GM23338 (cell line): ENCODE data around the gene PPDPF. TPM values are rescaled to one million over a fixed set of nuclear protein-coding genes. Genes with fewer than 3 reads are reported as not detected.

Source experiments
- ATAC-seq: fragments of 200-7000 bp; cut with Tn5 transposase; 3 replicates; pipeline ENCODE4 v1.9.1; 2020
- DNase-seq: peaks from one replicate; pipeline ENCODE4 v3.0.0-alpha.2; 2015; ENCODE audit warnings: low spot score
- H2AFZ ChIP-seq: fragments of 200-600 bp; sonication (generic); 2 replicates; pipeline ENCODE4 v1.8.0; 2016; ENCODE audit warnings: antibody characterized with exemption, mild to moderate bottlenecking, moderate library complexity
- H3F3A ChIP-seq: fragments of 200-600 bp; sonication (generic); replicated peaks from 2 replicates; pipeline ENCODE4 v1.8.0; 2017; ENCODE audit warnings: antibody characterized with exemption, mixed run types, low read depth
- H3K27ac ChIP-seq: fragments of 200-600 bp; sonication (generic); 2 replicates; pipeline ENCODE4 v1.6.1; 2016; ENCODE audit warnings: low read depth
- H3K27me3 ChIP-seq: fragments of 200-600 bp; sonication (generic); 2 replicates; pipeline ENCODE4 v1.8.0; 2016; ENCODE audit warnings: mild to moderate bottlenecking, mixed run types, moderate library complexity; ENCODE audit not compliant: insufficient read depth
- H3K36me3 ChIP-seq: fragments of 200-600 bp; sonication (generic); 2 replicates; pipeline ENCODE4 v1.8.0; 2016; ENCODE audit warnings: mild to moderate bottlenecking; ENCODE audit not compliant: insufficient read depth
- H3K4me1 ChIP-seq: fragments of 200-600 bp; sonication (generic); 2 replicates; pipeline ENCODE4 v1.8.0; 2016; ENCODE audit warnings: mild to moderate bottlenecking, moderate library complexity; ENCODE audit not compliant: insufficient read depth
- H3K4me2 ChIP-seq: fragments of 200-600 bp; sonication (generic); 2 replicates; pipeline ENCODE4 v1.7.1; 2017; ENCODE audit warnings: mixed run types
- H3K4me3 ChIP-seq: fragments of 200-600 bp; sonication (generic); 2 replicates; pipeline ENCODE4 v1.6.1; 2016; ENCODE audit warnings: mixed run types
- H3K79me2 ChIP-seq: fragments of 200-600 bp; sonication (generic); replicated peaks from 2 replicates; pipeline ENCODE4 v1.8.0; 2017; ENCODE audit warnings: mild to moderate bottlenecking; ENCODE audit not compliant: insufficient read depth
- H3K9me2 ChIP-seq: fragments of 200-600 bp; sonication (generic); 2 replicates; pipeline ENCODE4 v1.8.0; 2017; ENCODE audit not compliant: insufficient read depth
- H4K20me1 ChIP-seq: fragments of 200-600 bp; sonication (generic); replicated peaks from 2 replicates; pipeline ENCODE4 v1.8.0; 2017; ENCODE audit warnings: mild to moderate bottlenecking; ENCODE audit not compliant: insufficient read depth
- H3K27ac Mint-ChIP-seq: 2 replicates; pipeline ENCODE4 v1.8.0; 2020; ENCODE audit warnings: inconsistent platforms, mild to moderate bottlenecking, moderate library complexity, mixed read lengths
- H3K27me3 Mint-ChIP-seq: 3 replicates; pipeline ENCODE4 v1.8.0; 2022; ENCODE audit warnings: low read depth, mild to moderate bottlenecking, moderate library complexity, mixed read lengths, inconsistent platforms; ENCODE audit not compliant: insufficient read depth, poor library complexity
- H3K36me3 Mint-ChIP-seq: 3 replicates; pipeline ENCODE4 v1.8.0; 2021; ENCODE audit warnings: low read depth, mild to moderate bottlenecking, inconsistent platforms, moderate library complexity, mixed read lengths
- H3K4me1 Mint-ChIP-seq: 3 replicates; pipeline ENCODE4 v1.8.0; 2020; ENCODE audit warnings: mild to moderate bottlenecking, inconsistent platforms, mixed read lengths
- H3K4me3 Mint-ChIP-seq: 3 replicates; pipeline ENCODE4 v1.8.0; 2021; ENCODE audit warnings: moderate library complexity, mild to moderate bottlenecking, inconsistent platforms, mixed read lengths
- H3K9me3 Mint-ChIP-seq: 3 replicates; pipeline ENCODE4 v1.8.0; 2020; ENCODE audit warnings: moderate library complexity, mild to moderate bottlenecking, inconsistent platforms, mixed read lengths
- CREB1 ChIP-seq: fragments of 250-450 bp; sonication (Bioruptor Pico); IDR thresholded peaks from 2 replicates; pipeline ENCODE4 v1.5.0; 2020; ENCODE audit warnings: low read depth, mild to moderate bottlenecking, moderate library complexity
- EZH2phosphoT487 ChIP-seq: fragments of 200-600 bp; sonication (generic); IDR thresholded peaks from one replicate; pipeline ENCODE4 v1.8.1; 2018; ENCODE audit warnings: antibody characterized with exemption; ENCODE audit not compliant: unreplicated experiment
- JUNB ChIP-seq: IDR thresholded peaks from one replicate; pipeline ENCODE4 v1.6.1; 2016; ENCODE audit warnings: antibody characterized with exemption; ENCODE audit not compliant: unreplicated experiment
- NANOG ChIP-seq: IDR thresholded peaks from 2 replicates; pipeline ENCODE4 v1.6.1; 2016; ENCODE audit warnings: antibody characterized with exemption, borderline replicate concordance
- POLR2AphosphoS5 ChIP-seq: IDR thresholded peaks from 2 replicates; pipeline ENCODE4 v1.6.1; 2016; ENCODE audit warnings: antibody characterized with exemption, low read depth
- STAT1 ChIP-seq: IDR thresholded peaks from one replicate; pipeline ENCODE4 v1.6.1; 2016; ENCODE audit warnings: antibody characterized with exemption; ENCODE audit not compliant: unreplicated experiment
- ZNF114 ChIP-seq: fragments of 250-450 bp; sonication (Bioruptor Pico); IDR thresholded peaks from 2 replicates; pipeline ENCODE4 v1.5.0; 2020; ENCODE audit warnings: mild to moderate bottlenecking, moderate library complexity
- ZNF331 ChIP-seq: fragments of 250-450 bp; sonication (Bioruptor Pico); IDR thresholded peaks from 2 replicates; pipeline ENCODE4 v1.5.0; 2020; ENCODE audit warnings: low read depth, mild to moderate bottlenecking, moderate library complexity
- polyA plus RNA-seq: library from polyadenylated mRNA; unstranded; fragments of >200 nt; fragmentation: Nextera tagmentation; extraction: Ambion mirVana; gene quantifications from 2 replicates; pipeline ENCODE4 v1.2.1, GENCODE V29; 2016
- total RNA-seq: library from RNA; depleted of rRNA; stranded (reverse); fragments of >200 nt; shearing (Covaris generic); gene quantifications from 2 replicates; pipeline ENCODE4 v1.2.3, GENCODE V29; 2014
- TF ChIP-seq, protein P1 (sequence below), 2 experiments: fragments of 200-600 bp in 1 of 2; sonication (generic) in 1 of 2; conservative IDR thresholded peaks; 2 replicates each; pipeline versions ENCODE4 v1.5.1 to v1.6.1; 2016 to 2017; ENCODE audit warnings: antibody characterized with exemption in 2 of 2, low read depth in 2 of 2, mild to moderate bottlenecking in 2 of 2, moderate library complexity in 1 of 2
- TF ChIP-seq, protein P2 (sequence below): IDR thresholded peaks from one replicate; pipeline ENCODE4 v1.6.1; 2018; ENCODE audit warnings: antibody characterized with exemption; ENCODE audit not compliant: unreplicated experiment

PPDPF gene
- total and polyA plus RNA-seq, 2 experiments from 2014 or later, result 83.9 to 141 TPM

DNA sequence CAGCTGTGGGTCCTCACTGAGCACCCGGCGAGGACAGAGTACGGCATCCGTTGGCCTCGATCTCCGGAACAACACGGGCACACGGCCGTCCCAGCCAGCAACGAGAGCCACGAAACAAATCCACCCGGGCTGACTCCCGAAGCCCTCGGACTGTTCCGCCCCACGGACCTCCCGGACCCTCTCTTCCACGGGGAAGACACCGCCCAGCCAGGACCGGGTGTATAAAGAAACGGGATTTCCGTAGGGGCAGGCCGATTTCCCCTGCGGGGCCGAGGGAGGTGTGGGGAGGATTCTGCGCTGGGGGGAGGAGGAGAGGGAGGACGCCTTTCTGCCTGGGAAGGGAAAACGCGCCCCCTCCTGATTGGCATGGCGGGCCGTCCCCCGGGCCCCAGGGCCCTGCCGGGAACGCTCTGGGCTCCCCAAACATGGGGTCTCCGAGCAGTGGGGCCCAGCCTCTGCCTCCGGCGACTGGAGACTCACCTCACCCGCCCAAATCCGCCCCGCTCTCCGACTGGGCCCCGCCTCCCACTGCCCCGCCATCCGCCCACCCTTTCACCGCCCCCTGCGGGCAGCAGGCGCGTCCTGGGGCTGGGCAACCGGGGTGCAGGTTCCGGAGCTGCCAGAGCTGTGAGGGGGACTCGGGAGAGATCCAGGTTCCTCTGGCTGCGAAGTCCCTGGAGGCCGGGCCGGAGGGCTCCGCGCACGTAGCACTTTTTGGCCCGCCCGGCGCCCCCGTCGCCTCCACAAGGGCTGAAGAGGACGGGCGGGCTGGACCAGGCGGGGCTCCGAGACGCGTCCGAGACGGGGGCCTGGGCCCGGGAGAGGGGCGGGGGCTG is 679 bp upstream of the PPDPF start (continued):
- no peak for TF ChIP-seq NANOG
- no peak for TF ChIP-seq EZH2phosphoT487
- TF ChIP-seq JUNB, result no peak
- no peak for TF ChIP-seq ZNF331 (CRISPR knock-in tag)

DNA sequence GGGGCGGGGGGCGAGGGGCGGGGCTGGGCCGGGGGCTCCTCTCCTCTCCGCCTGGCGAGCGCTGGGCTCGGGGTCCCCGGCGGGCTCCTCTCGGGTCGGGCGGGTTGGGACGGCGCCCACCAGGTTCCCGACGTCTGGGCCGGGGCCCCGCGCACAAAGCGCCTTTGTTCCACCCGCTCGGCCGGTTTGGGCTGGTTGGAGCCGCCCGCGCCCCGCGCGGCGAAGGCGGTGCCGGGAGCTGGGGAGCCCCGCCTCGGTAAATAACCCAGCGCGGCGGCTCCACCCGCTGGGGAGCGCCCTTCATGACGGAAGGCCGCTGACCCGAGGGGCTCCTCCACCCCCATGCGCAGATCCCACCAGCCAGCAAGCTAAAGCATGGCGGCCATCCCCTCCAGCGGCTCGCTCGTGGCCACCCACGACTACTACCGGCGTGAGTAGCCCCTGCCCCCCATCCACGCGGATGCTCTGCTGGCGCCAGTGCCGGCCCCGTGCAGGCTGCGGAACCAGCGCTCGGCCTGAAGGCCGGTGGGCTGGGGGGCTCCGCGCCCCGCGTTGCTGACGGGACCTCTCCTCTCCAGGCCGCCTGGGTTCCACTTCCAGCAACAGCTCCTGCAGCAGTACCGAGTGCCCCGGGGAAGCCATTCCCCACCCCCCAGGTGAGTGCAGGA is 503 bp downstream of the PPDPF start:
- no peak overlapping the region for H3K27ac ChIP-seq
- H3K4me2 ChIP-seq, result peak overlapping the region; percentile 95
- H3K27me3 ChIP-seq, result no peaks in the 10 kb centered on the region
- DNase-seq (peak; percentile 82), ATAC-seq (peak; percentile 30)
- no peak overlapping the region for H2AFZ ChIP-seq
- TF ChIP-seq, protein P1, sequence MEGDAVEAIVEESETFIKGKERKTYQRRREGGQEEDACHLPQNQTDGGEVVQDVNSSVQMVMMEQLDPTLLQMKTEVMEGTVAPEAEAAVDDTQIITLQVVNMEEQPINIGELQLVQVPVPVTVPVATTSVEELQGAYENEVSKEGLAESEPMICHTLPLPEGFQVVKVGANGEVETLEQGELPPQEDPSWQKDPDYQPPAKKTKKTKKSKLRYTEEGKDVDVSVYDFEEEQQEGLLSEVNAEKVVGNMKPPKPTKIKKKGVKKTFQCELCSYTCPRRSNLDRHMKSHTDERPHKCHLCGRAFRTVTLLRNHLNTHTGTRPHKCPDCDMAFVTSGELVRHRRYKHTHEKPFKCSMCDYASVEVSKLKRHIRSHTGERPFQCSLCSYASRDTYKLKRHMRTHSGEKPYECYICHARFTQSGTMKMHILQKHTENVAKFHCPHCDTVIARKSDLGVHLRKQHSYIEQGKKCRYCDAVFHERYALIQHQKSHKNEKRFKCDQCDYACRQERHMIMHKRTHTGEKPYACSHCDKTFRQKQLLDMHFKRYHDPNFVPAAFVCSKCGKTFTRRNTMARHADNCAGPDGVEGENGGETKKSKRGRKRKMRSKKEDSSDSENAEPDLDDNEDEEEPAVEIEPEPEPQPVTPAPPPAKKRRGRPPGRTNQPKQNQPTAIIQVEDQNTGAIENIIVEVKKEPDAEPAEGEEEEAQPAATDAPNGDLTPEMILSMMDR (conservative IDR thresholded peaks at IDR 0.05; ENCODE audit: low read depth in 2 of 2), result peak in 1 of 2 experiments; percentile 14; a peak in 1 of 4 replicates
- no peak for TF ChIP-seq ZNF331 (CRISPR knock-in tag)
- TF ChIP-seq JUNB, result no peak
- TF ChIP-seq, protein P2, sequence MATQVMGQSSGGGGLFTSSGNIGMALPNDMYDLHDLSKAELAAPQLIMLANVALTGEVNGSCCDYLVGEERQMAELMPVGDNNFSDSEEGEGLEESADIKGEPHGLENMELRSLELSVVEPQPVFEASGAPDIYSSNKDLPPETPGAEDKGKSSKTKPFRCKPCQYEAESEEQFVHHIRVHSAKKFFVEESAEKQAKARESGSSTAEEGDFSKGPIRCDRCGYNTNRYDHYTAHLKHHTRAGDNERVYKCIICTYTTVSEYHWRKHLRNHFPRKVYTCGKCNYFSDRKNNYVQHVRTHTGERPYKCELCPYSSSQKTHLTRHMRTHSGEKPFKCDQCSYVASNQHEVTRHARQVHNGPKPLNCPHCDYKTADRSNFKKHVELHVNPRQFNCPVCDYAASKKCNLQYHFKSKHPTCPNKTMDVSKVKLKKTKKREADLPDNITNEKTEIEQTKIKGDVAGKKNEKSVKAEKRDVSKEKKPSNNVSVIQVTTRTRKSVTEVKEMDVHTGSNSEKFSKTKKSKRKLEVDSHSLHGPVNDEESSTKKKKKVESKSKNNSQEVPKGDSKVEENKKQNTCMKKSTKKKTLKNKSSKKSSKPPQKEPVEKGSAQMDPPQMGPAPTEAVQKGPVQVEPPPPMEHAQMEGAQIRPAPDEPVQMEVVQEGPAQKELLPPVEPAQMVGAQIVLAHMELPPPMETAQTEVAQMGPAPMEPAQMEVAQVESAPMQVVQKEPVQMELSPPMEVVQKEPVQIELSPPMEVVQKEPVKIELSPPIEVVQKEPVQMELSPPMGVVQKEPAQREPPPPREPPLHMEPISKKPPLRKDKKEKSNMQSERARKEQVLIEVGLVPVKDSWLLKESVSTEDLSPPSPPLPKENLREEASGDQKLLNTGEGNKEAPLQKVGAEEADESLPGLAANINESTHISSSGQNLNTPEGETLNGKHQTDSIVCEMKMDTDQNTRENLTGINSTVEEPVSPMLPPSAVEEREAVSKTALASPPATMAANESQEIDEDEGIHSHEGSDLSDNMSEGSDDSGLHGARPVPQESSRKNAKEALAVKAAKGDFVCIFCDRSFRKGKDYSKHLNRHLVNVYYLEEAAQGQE, result no peak
- no peak for TF ChIP-seq CREB1 (CRISPR knock-in tag)
- no peak for TF ChIP-seq ZNF114 (CRISPR knock-in tag)
- TF ChIP-seq POLR2AphosphoS5, result no peak
- TF ChIP-seq STAT1, result no peak
- peaks cover 13% of the 10 kb centered on the region; the same call in 1 of the 2 replicates for H3F3A ChIP-seq
- peaks cover 2% of the 10 kb centered on the region; the same call in 1 of the 2 replicates for H4K20me1 ChIP-seq
- H3K79me2 ChIP-seq, result peaks cover 4% of the 10 kb centered on the region; the same call in 1 of the 2 replicates
- Mint-ChIP-seq H3K27me3 (peaks cover 21% of the 10 kb centered on the region), H3K4me3 (peak overlapping the region; percentile 89), H3K4me1 (peaks cover 14% of the 10 kb centered on the region), H3K9me3 (peaks cover 28% of the 10 kb centered on the region), H3K36me3 (peaks cover 40% of the 10 kb centered on the region), H3K27ac (peak overlapping the region; percentile 89)
- H3K36me3 ChIP-seq, result no peaks in the 10 kb centered on the region
- H3K4me3 ChIP-seq, result peak overlapping the region; percentile 86
- H3K4me1 ChIP-seq, result peaks cover 12% of the 10 kb centered on the region; the same call in 1 of the 2 replicates
- no peaks in the 10 kb centered on the region for H3K9me2 ChIP-seq
